Liver (tissue), 9 donors: ENCODE results near the gene SCAND1. TPM values are rescaled to one million over a fixed set of nuclear protein-coding genes. Genes with fewer than 3 reads are reported as not detected.
"Not testable (repeated sequence)": the region's sequence is repeated elsewhere in the genome, so short reads cannot be mapped to it uniquely, and the experiment has no call there.

Experiments
- DNase-seq: peaks from one replicate; pipeline ENCODE4 v3.0.0-alpha.2; 2017; ENCODE audit warnings: low spot score
- H3K27ac ChIP-seq, 2 donors: one replicate each; pipeline ENCODE4 v1.7.0; 2013; ENCODE audit warnings: inconsistent platforms in 2 of 2, low read length in 2 of 2, control low read depth in 1 of 2, low read depth in 1 of 2, mild to moderate bottlenecking in 1 of 2
- H3K27me3 ChIP-seq, 4 donors: one replicate each; pipeline versions ENCODE4 v1.6.1 to v1.7.0; 2013; ENCODE audit warnings: low read length in 3 of 4, inconsistent platforms in 1 of 4, mild to moderate bottlenecking in 1 of 4, moderate library complexity in 1 of 4; ENCODE audit not compliant: control insufficient read depth in 4 of 4, insufficient read depth in 4 of 4
- H3K36me3 ChIP-seq, 4 donors: one replicate each; pipeline versions ENCODE4 v1.6.1 to v1.7.0; 2013; ENCODE audit warnings: low read length in 3 of 4, mild to moderate bottlenecking in 3 of 4, low read depth in 1 of 4, moderate library complexity in 1 of 4; ENCODE audit not compliant: control insufficient read depth in 4 of 4, insufficient read depth in 3 of 4
- H3K4me1 ChIP-seq, 4 donors: one replicate each; pipeline versions ENCODE4 v1.6.1 to v1.7.0; 2013; ENCODE audit warnings: low read length in 3 of 4, mild to moderate bottlenecking in 3 of 4, moderate library complexity in 1 of 4; ENCODE audit not compliant: control insufficient read depth in 4 of 4, insufficient read depth in 4 of 4
- H3K4me3 ChIP-seq, 3 donors: one replicate each; pipeline versions ENCODE4 v1.6.1 to v1.7.0; 2013; ENCODE audit warnings: low read length in 3 of 3, control low read depth in 1 of 3, low read depth in 1 of 3, mild to moderate bottlenecking in 1 of 3
- H3K9ac ChIP-seq, 2 donors: one replicate each; pipeline ENCODE4 v1.7.0; 2013; ENCODE audit warnings: low read length in 2 of 2, mild to moderate bottlenecking in 2 of 2, moderate library complexity in 2 of 2, control low read depth in 1 of 2, low read depth in 1 of 2
- H3K9me3 ChIP-seq, 4 donors: one replicate each; pipeline versions ENCODE4 v1.6.1 to v1.7.0; 2013; ENCODE audit warnings: low read length in 3 of 4; ENCODE audit not compliant: control insufficient read depth in 4 of 4
- EGR1 ChIP-seq, 2 donors: IDR thresholded peaks; 2 replicates each; pipeline ENCODE4 v1.6.1; 2016 to 2018; ENCODE audit warnings: antibody characterized with exemption in 2 of 2, low read depth in 2 of 2
- FOXA1 ChIP-seq: IDR thresholded peaks from 2 replicates; pipeline ENCODE4 v1.6.1; 2016; ENCODE audit warnings: antibody characterized with exemption
- FOXA2 ChIP-seq: IDR thresholded peaks from 2 replicates; pipeline ENCODE4 v1.6.1; 2016; ENCODE audit warnings: antibody characterized with exemption
- HNF4A ChIP-seq, 2 donors: conservative IDR thresholded peaks; 2 replicates each; pipeline ENCODE4 v1.6.1; 2016; ENCODE audit warnings: antibody characterized with exemption in 2 of 2, mild to moderate bottlenecking in 2 of 2
- NR2F2 ChIP-seq: IDR thresholded peaks from 2 replicates; pipeline ENCODE4 v1.6.1; 2016; ENCODE audit warnings: antibody characterized with exemption
- RAD21 ChIP-seq, 2 donors: IDR thresholded peaks; 2 replicates each; pipeline ENCODE4 v1.6.1; 2016; ENCODE audit warnings: antibody characterized with exemption in 2 of 2, mild to moderate bottlenecking in 2 of 2
- RXRA ChIP-seq, 2 donors: IDR thresholded peaks; 2 replicates each; pipeline ENCODE4 v1.6.1; 2017 to 2018; ENCODE audit warnings: antibody characterized with exemption in 2 of 2, mild to moderate bottlenecking in 1 of 2
- SP1 ChIP-seq: IDR thresholded peaks from 2 replicates; pipeline ENCODE4 v1.6.1; 2018; ENCODE audit warnings: antibody characterized with exemption, mild to moderate bottlenecking
- TAF1 ChIP-seq: conservative IDR thresholded peaks from 2 replicates; pipeline ENCODE4 v1.6.1; 2016; ENCODE audit warnings: antibody characterized with exemption, mild to moderate bottlenecking
- YY1 ChIP-seq: IDR thresholded peaks from 2 replicates; pipeline ENCODE4 v1.6.1; 2016; ENCODE audit warnings: antibody characterized with exemption, mild to moderate bottlenecking
- WGBS: extraction: QIAGEN DNeasy Blood & Tissue Kit; methylation state at CpG from one replicate; pipeline ENCODE4 v1.1.7; 2013; 5-methylcytosine and 5-hydroxymethylcytosine counted together
- polyA plus RNA-seq, 2 donors: library from polyadenylated mRNA; stranded (reverse) in 1 of 2; unstranded in 1 of 2; fragments of 200-250 nt in 1 of 2; fragments of >200 nt in 1 of 2; fragmentation: Nextera tagmentation in 1 of 2; extraction: Ambion mirVana in 1 of 2; gene quantifications; one replicate each; pipeline versions ENCODE4 v1.2.1 to v1.2.3, GENCODE V29; 2013 to 2015
- total RNA-seq, 2 donors: library from RNA; depleted of rRNA; stranded (reverse); fragments of >200 nt; gene quantifications; one replicate each; pipeline ENCODE4 v1.2.3, GENCODE V29; 2014
- TF ChIP-seq, protein P1 (sequence below): IDR thresholded peaks from 2 replicates; pipeline ENCODE4 v1.6.1; 2016; ENCODE audit warnings: antibody characterized with exemption
- TF ChIP-seq, protein P2 (sequence below): IDR thresholded peaks from 2 replicates; pipeline ENCODE4 v1.6.1; 2016; ENCODE audit warnings: antibody characterized with exemption
- TF ChIP-seq, protein P3 (sequence below): IDR thresholded peaks from 2 replicates; pipeline ENCODE4 v1.6.1; 2016; ENCODE audit warnings: antibody characterized with exemption
- TF ChIP-seq, protein P4 (sequence below): IDR thresholded peaks from 2 replicates; pipeline ENCODE4 v1.6.1; 2016; ENCODE audit warnings: antibody characterized with exemption, mild to moderate bottlenecking
- TF ChIP-seq, protein P5 (sequence below): fragments of 150-350 bp; IDR thresholded peaks from 2 replicates; pipeline ENCODE4 v1.5.1; 2017; ENCODE audit warnings: improper control_type of control experiment, low read depth, low read length; ENCODE audit not compliant: missing input control
- donor health status: healthy.
- donor health status: healthy.
- donor health status: healthy.
- donor health status: healthy.
- donor health status: healthy.

The SCAND1 gene
- total and polyA plus RNA-seq, 4 donors: 39.7 to 126 (median 62.2) TPM

DNA sequence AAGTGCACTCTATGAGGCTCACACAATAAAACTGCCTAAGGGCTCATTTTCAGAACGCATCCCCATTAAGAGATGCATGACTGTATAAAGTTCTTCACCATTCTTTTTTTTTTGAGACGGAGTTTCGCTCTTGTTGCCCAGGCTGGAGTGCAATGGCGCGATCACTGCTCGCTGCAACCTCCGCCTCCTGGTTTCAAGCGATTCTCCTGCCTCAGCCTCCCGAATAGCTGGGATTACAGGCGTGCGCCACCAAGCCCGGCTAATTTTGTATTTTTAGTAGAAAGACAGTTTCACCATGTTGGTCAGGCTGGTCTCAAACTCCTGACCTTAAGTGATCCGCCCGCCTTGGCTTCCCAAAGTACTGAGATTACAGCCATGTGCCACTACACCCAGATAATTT is 2.2 kb downstream of the SCAND1 start:
- H3K4me3 ChIP-seq, H3K9me3 ChIP-seq, H3K27ac ChIP-seq, DNase-seq, H3K36me3 ChIP-seq, H3K27me3 ChIP-seq, H3K9ac ChIP-seq: not testable (repeated sequence)
- 96% methylated on average over 14 of the region's 14 CpGs for whole genome bisulfite sequencing
- peaks cover 0 to 38% (median 16%) of the 10 kb centered on the region in 4 donors for H3K4me1 ChIP-seq

DNA sequence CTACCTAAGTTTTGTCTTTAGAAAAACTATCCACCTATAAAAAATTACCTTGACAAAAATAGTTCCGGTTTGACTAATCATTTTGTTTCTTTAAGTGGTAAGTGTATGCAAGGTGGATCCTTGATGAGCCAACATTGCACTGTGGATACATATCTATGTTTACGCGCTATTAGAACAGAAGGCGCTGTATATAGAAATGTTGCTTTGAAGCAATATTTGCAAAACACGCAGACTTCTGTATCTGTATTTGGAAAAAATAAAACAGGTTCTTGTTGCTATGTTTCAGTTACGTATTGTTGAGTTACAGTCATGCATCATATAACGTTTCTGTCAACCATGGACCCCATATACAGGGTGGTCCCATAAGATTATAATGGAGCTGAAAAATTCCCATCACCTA is 4.2 kb downstream of the SCAND1 start:
- Histone ChIP-seq H3K36me3 (peaks cover 0 to 7% (median 3%) of the 10 kb centered on the region in 4 donors), H3K27me3 (no peaks in the 10 kb centered on the region), H3K9ac (no peak overlapping the region), H3K9me3 (no peaks in the 10 kb centered on the region), H3K4me3 (no peak overlapping the region), H3K27ac (no peak overlapping the region), H3K4me1 (peaks cover 0 to 32% (median 13%) of the 10 kb centered on the region in 4 donors)
- DNase-seq: no peak
- WGBS: 97% methylated on average over 7 of the region's 7 CpGs
- no peak for TF ChIP-seq NR2F2
- TF ChIP-seq, protein P1, sequence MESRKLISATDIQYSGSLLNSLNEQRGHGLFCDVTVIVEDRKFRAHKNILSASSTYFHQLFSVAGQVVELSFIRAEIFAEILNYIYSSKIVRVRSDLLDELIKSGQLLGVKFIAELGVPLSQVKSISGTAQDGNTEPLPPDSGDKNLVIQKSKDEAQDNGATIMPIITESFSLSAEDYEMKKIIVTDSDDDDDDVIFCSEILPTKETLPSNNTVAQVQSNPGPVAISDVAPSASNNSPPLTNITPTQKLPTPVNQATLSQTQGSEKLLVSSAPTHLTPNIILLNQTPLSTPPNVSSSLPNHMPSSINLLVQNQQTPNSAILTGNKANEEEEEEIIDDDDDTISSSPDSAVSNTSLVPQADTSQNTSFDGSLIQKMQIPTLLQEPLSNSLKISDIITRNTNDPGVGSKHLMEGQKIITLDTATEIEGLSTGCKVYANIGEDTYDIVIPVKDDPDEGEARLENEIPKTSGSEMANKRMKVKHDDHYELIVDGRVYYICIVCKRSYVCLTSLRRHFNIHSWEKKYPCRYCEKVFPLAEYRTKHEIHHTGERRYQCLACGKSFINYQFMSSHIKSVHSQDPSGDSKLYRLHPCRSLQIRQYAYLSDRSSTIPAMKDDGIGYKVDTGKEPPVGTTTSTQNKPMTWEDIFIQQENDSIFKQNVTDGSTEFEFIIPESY: no peak
- no peak for TF ChIP-seq FOXA1
- no peak for TF ChIP-seq TAF1
- TF ChIP-seq, protein P2, sequence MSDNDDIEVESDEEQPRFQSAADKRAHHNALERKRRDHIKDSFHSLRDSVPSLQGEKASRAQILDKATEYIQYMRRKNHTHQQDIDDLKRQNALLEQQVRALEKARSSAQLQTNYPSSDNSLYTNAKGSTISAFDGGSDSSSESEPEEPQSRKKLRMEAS: no peak
- TF ChIP-seq, protein P3, sequence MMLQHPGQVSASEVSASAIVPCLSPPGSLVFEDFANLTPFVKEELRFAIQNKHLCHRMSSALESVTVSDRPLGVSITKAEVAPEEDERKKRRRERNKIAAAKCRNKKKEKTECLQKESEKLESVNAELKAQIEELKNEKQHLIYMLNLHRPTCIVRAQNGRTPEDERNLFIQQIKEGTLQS: no peak
- no peak for TF ChIP-seq EGR1 (IDR thresholded peaks at IDR 0.05; ENCODE audit: low read depth in 2 of 2)
- no peak for TF ChIP-seq SP1
- no peak for TF ChIP-seq YY1
- TF ChIP-seq, protein P4, sequence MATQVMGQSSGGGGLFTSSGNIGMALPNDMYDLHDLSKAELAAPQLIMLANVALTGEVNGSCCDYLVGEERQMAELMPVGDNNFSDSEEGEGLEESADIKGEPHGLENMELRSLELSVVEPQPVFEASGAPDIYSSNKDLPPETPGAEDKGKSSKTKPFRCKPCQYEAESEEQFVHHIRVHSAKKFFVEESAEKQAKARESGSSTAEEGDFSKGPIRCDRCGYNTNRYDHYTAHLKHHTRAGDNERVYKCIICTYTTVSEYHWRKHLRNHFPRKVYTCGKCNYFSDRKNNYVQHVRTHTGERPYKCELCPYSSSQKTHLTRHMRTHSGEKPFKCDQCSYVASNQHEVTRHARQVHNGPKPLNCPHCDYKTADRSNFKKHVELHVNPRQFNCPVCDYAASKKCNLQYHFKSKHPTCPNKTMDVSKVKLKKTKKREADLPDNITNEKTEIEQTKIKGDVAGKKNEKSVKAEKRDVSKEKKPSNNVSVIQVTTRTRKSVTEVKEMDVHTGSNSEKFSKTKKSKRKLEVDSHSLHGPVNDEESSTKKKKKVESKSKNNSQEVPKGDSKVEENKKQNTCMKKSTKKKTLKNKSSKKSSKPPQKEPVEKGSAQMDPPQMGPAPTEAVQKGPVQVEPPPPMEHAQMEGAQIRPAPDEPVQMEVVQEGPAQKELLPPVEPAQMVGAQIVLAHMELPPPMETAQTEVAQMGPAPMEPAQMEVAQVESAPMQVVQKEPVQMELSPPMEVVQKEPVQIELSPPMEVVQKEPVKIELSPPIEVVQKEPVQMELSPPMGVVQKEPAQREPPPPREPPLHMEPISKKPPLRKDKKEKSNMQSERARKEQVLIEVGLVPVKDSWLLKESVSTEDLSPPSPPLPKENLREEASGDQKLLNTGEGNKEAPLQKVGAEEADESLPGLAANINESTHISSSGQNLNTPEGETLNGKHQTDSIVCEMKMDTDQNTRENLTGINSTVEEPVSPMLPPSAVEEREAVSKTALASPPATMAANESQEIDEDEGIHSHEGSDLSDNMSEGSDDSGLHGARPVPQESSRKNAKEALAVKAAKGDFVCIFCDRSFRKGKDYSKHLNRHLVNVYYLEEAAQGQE: no peak
- TF ChIP-seq, protein P5, sequence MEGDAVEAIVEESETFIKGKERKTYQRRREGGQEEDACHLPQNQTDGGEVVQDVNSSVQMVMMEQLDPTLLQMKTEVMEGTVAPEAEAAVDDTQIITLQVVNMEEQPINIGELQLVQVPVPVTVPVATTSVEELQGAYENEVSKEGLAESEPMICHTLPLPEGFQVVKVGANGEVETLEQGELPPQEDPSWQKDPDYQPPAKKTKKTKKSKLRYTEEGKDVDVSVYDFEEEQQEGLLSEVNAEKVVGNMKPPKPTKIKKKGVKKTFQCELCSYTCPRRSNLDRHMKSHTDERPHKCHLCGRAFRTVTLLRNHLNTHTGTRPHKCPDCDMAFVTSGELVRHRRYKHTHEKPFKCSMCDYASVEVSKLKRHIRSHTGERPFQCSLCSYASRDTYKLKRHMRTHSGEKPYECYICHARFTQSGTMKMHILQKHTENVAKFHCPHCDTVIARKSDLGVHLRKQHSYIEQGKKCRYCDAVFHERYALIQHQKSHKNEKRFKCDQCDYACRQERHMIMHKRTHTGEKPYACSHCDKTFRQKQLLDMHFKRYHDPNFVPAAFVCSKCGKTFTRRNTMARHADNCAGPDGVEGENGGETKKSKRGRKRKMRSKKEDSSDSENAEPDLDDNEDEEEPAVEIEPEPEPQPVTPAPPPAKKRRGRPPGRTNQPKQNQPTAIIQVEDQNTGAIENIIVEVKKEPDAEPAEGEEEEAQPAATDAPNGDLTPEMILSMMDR: no peak
- no peak for TF ChIP-seq RAD21 (IDR thresholded peaks at IDR 0.05)
- TF ChIP-seq HNF4A (conservative IDR thresholded peaks at IDR 0.05): no peak
- TF ChIP-seq FOXA2: no peak
- no peak for TF ChIP-seq RXRA (IDR thresholded peaks at IDR 0.05)
